NK-92 (cell line): ENCODE data around the gene RS1.

Experiments
- DNase-seq: peaks from one replicate; lab custom pipeline; 2025; ENCODE audit not compliant: unreplicated experiment; lab: John Stamatoyannopoulos, UW

The RS1 gene

DNA sequence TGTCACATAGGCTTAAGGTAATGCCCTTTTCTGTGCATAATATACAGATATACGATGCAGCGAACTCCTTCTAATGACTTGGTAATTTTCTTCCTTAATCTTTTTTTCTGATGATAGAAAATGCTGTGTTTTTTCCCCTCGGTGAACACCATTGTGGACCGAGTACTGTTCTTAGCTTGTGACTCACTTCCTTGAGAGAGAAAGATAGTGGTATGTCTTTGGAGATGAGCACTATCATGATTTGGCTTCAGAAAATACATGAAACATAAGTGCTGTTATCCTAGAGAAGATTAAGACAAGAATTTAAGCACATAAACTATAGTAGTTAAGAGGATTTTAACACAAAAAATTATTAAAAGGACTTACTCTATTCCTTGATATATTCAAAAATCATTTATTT, 63.9 kb downstream of the RS1 start:
- DNase-seq = no peak

- DNase-seq = no peak
Observed at GRCh38 chrX:18598413-18598812, 73.5 kb downstream of the RS1 start.

- no peak for DNase-seq
Observed at GRCh38 chrX:18596096-18596495, 75.8 kb downstream of the RS1 start.

DNA sequence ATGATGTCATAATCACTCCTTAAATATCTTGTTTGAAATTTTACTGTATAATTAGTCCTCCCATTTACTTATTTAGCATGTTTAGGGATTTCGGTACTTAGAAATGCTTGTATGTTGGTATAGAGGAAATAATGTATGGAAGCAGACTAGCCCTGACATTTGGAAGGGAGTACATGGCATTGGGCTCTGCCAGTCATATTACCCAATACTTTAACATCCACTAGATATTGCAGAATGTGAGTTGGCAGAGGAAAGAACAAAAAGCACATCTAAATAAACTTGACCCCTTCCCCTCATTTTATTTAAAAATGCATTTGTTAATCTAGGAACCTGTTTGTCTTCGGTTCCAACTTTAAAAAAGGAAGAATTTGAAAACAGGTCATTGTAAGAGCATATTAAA, 77.8 kb downstream of the RS1 start:
- no peak for DNase-seq

- DNase-seq = no peak
Observed at GRCh38 chrX:18591834-18592233, 80.1 kb downstream of the RS1 start.
